ENCODE data around the gene DNAH17.

The DNAH17 gene

DNA sequence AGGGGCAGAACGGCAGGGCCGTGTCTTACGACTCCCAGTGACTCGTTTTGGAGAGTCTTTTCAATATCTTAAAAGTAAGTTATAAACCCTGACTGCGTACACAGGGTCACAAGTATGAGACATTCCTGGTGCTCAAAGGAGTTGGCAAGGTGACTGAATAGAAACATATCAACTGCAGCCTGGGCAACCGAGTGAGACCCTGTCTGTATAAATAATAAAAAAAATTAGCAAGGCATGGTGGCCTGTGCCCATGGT, 115.5 kb downstream of the DNAH17 start:
- Mint-ChIP-seq H3K4me3 (no peak overlapping the region), H3K36me3 (ENCODE audit: low read depth) (no peaks in the 10 kb centered on the region), H3K27ac (no peak overlapping the region), H3K9me3 (no peaks in the 10 kb centered on the region), H3K27me3 (ENCODE audit: low read depth) (peaks cover 3% of the 10 kb centered on the region), H3K4me1 (no peaks in the 10 kb centered on the region)
- no peak for TF ChIP-seq CTCF (IDR thresholded peaks at IDR 0.05; ENCODE audit: unreplicated experiment in 3 of 3)

GRCh38 chr17:78460951-78461798, 116.0 kb downstream of the DNAH17 start:
- Mint-ChIP-seq H3K4me1 (no peaks in the 10 kb centered on the region), H3K9me3 (no peaks in the 10 kb centered on the region), H3K36me3 (ENCODE audit: low read depth) (no peaks in the 10 kb centered on the region), H3K4me3 (no peak overlapping the region), H3K27me3 (ENCODE audit: low read depth) (peaks cover 3% of the 10 kb centered on the region), H3K27ac (no peak overlapping the region)
- no peak for TF ChIP-seq CTCF (IDR thresholded peaks at IDR 0.05; ENCODE audit: unreplicated experiment in 3 of 3)

GRCh38 chr17:78460176-78460675, 117.0 kb downstream of the DNAH17 start:
- TF ChIP-seq CTCF (IDR thresholded peaks at IDR 0.05; ENCODE audit: unreplicated experiment in 3 of 3), result no peak
- no peak overlapping the region for H3K4me3 Mint-ChIP-seq
- no peaks in the 10 kb centered on the region for H3K9me3 Mint-ChIP-seq
- no peaks in the 10 kb centered on the region for H3K4me1 Mint-ChIP-seq
- H3K27ac Mint-ChIP-seq, result no peak overlapping the region
- no peaks in the 10 kb centered on the region for H3K36me3 Mint-ChIP-seq (ENCODE audit: low read depth)
- peaks cover 3% of the 10 kb centered on the region for H3K27me3 Mint-ChIP-seq (ENCODE audit: low read depth)

DNA sequence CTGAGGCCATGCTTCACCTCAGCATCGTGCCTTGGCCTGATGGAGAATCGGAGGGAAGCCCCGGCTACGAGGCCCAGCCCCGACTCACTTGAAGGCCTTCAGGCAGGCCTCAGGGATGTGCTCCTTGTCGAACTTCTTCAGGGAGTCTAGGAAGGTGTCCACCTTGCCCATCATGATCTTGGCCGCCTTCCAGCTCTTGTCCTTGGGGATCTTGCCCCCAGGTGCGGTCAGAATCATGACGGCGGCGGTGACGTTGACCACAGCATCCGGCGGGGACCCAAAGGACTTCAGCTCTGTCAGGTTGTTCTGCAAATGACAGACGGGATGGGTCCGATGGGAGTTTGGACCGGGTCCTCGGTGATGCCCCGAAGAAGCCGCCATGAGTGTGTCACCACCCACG, 117.5 kb downstream of the DNAH17 start:
- Mint-ChIP-seq H3K4me3 (no peak overlapping the region), H3K9me3 (no peaks in the 10 kb centered on the region), H3K4me1 (no peaks in the 10 kb centered on the region), H3K27me3 (ENCODE audit: low read depth) (peaks cover 3% of the 10 kb centered on the region), H3K27ac (no peak overlapping the region), H3K36me3 (ENCODE audit: low read depth) (no peaks in the 10 kb centered on the region)
- no peak for TF ChIP-seq CTCF (IDR thresholded peaks at IDR 0.05; ENCODE audit: unreplicated experiment in 3 of 3)

DNA sequence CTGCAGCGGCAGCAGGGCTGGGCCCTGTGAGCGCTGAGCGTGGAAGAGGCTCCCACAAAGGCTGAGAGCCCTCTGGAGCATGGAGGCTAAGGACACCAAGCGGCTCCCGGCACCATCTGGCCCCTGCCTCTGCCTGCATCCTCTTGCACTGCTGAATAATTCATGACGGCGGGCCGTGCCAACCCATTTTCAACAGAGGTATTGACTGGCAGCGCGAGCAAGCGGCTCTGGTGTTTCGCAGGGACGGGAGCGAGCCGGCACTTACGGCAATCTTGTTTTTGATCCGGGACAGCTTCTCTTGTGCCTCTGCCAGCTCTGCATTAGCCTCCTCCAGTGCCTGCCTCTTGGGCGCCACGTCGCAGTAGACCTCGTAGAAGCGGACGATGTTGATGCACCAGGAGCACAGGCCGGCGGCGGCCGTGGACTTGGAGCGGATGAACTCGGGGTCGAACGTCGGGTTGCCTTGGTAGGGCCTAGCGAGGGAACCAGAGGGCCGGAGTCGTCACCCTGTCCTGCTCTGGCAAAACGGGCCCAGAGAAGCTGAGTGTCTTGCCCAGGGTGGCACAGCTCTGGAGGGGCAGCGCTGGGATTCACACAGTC, 118.4 kb downstream of the DNAH17 start:
- no peaks in the 10 kb centered on the region for H3K9me3 Mint-ChIP-seq
- no peaks in the 10 kb centered on the region for H3K36me3 Mint-ChIP-seq (ENCODE audit: low read depth)
- no peak for TF ChIP-seq CTCF (IDR thresholded peaks at IDR 0.05; ENCODE audit: unreplicated experiment in 3 of 3)
- H3K4me3 Mint-ChIP-seq, result no peak overlapping the region
- H3K4me1 Mint-ChIP-seq, result no peaks in the 10 kb centered on the region
- peaks cover 3% of the 10 kb centered on the region for H3K27me3 Mint-ChIP-seq (ENCODE audit: low read depth)
- no peak overlapping the region for H3K27ac Mint-ChIP-seq

DNA sequence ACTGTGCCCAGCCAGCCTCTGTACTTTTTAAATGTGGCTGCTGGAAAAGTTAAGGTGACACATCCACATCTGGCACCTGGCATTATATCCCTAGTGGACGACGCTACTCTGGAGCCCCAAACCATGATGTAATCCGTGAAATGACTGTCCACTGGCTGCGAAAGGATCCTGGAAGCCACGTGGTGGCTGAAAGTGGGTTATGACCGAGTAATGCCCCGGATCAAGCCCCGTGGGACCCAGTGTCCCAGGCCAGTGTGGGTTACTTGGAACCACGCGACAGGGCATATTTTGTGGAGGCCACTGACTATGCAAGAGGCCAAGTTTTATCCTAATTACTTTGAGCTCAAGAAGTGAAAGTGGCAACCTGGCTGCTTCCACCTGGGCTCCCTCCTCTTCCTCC, 119.1 kb downstream of the DNAH17 start:
- H3K9me3 Mint-ChIP-seq, result no peaks in the 10 kb centered on the region
- no peak for TF ChIP-seq CTCF (IDR thresholded peaks at IDR 0.05; ENCODE audit: unreplicated experiment in 3 of 3)
- H3K4me3 Mint-ChIP-seq, result no peak overlapping the region
- H3K27me3 Mint-ChIP-seq (ENCODE audit: low read depth), result peaks cover 3% of the 10 kb centered on the region
- no peak overlapping the region for H3K27ac Mint-ChIP-seq
- no peaks in the 10 kb centered on the region for H3K4me1 Mint-ChIP-seq
- no peaks in the 10 kb centered on the region for H3K36me3 Mint-ChIP-seq (ENCODE audit: low read depth)
